Hepatic stellate cell (primary cell): ENCODE measurements around the gene ST6GALNAC3.
"Not testable (repeated sequence)": the region's sequence is repeated elsewhere in the genome, so short reads cannot be mapped to it uniquely, and the experiment has no call there.

ENCODE experiments used
- DNase-seq: peaks from one replicate; pipeline ENCODE4 v3.0.0; 2011; ENCODE audit warnings: low spot score

The ST6GALNAC3 gene

GRCh38 chr1:76635784-76636183 is 561.2 kb downstream of the ST6GALNAC3 start:
- no peak for DNase-seq

- no peak for DNase-seq
Measured at GRCh38 chr1:76639181-76639580, 564.6 kb downstream of the ST6GALNAC3 start.

GRCh38 chr1:76640092-76640491 is 565.5 kb downstream of the ST6GALNAC3 start:
- DNase-seq, result no peak

GRCh38 chr1:76640723-76641122 is 566.2 kb downstream of the ST6GALNAC3 start:
- no peak for DNase-seq

- DNase-seq, result no peak
Measured at GRCh38 chr1:76644139-76644538, 569.6 kb downstream of the ST6GALNAC3 start.

- DNase-seq, result not testable (repeated sequence)
Measured at GRCh38 chr1:76652860-76653259, 578.3 kb downstream of the ST6GALNAC3 start.

GRCh38 chr1:76657623-76658022 is 583.1 kb downstream of the ST6GALNAC3 start:
- DNase-seq, result no peak

GRCh38 chr1:76659171-76659940 is 584.8 kb downstream of the ST6GALNAC3 start:
- no peak for DNase-seq

- no peak for DNase-seq
Measured at GRCh38 chr1:76661531-76661930, 587.0 kb downstream of the ST6GALNAC3 start.

GRCh38 chr1:76666499-76666898 is 592.0 kb downstream of the ST6GALNAC3 start:
- DNase-seq, result no peak

GRCh38 chr1:76668046-76668445 is 593.5 kb downstream of the ST6GALNAC3 start:
- DNase-seq, result no peak

GRCh38 chr1:76669131-76669530 is 594.6 kb downstream of the ST6GALNAC3 start:
- DNase-seq, result no peak

- no peak for DNase-seq
Measured at GRCh38 chr1:76669624-76670315, 595.2 kb downstream of the ST6GALNAC3 start.

- no peak for DNase-seq
Measured at GRCh38 chr1:76674689-76675210, 600.2 kb downstream of the ST6GALNAC3 start.

GRCh38 chr1:76677416-76678405 is 603.2 kb downstream of the ST6GALNAC3 start:
- no peak for DNase-seq

- DNase-seq, result no peak
Measured at GRCh38 chr1:76679534-76680152, 605.1 kb downstream of the ST6GALNAC3 start.

GRCh38 chr1:76680651-76681050 is 606.1 kb downstream of the ST6GALNAC3 start:
- no peak for DNase-seq

GRCh38 chr1:76682138-76682537 is 607.6 kb downstream of the ST6GALNAC3 start:
- DNase-seq, result no peak
